GM12891 (cell line): Measurements from ENCODE around the gene TTYH3.

Source experiments
- DNase-seq: peaks from one replicate; pipeline ENCODE4 v3.0.0; 2011; ENCODE audit warnings: low spot score; ENCODE audit not compliant: insufficient read length
- FAIRE-seq: peaks from 2 replicates; lab custom pipeline; 2011; peaks lifted over from hg19 to GRCh38; lab: Jason Lieb, UNC
- PAX5 ChIP-seq: IDR thresholded peaks from 2 replicates; pipeline ENCODE4 v1.6.1; 2011; ENCODE audit warnings: low read length, moderate library complexity, mild to moderate bottlenecking; ENCODE audit not compliant: insufficient read depth, severe bottlenecking
- POLR2A ChIP-seq: IDR thresholded peaks from 2 replicates; pipeline ENCODE4 v1.6.1; 2011; ENCODE audit warnings: low read depth, low read length, control low read depth
- POLR2AphosphoS5 ChIP-seq: IDR thresholded peaks from 2 replicates; pipeline ENCODE4 v1.6.1; 2011; ENCODE audit warnings: low read depth, low read length, control low read depth
- POU2F2 ChIP-seq: IDR thresholded peaks from 2 replicates; pipeline ENCODE4 v1.6.1; 2011; ENCODE audit warnings: low read depth, mild to moderate bottlenecking, control low read depth, low read length, moderate library complexity
- SPI1 ChIP-seq: IDR thresholded peaks from 2 replicates; pipeline ENCODE4 v1.6.1; 2011; ENCODE audit warnings: low read depth, low read length, control low read depth
- TAF1 ChIP-seq: IDR thresholded peaks from 2 replicates; pipeline ENCODE4 v1.6.1; 2011; ENCODE audit warnings: low read depth, low read length, control low read depth

Gene TTYH3

GRCh38 chr7:2592375-2592865 is 39.4 kb upstream of the TTYH3 start:
- no peak for FAIRE-seq
- DNase-seq, result no peak
- TF ChIP-seq POU2F2, result no peak

GRCh38 chr7:2593036-2593727 is 38.6 kb upstream of the TTYH3 start:
- FAIRE-seq (no peak), DNase-seq (no peak)
- no peak for TF ChIP-seq POLR2AphosphoS5
- TF ChIP-seq POLR2A, result no peak
- TF ChIP-seq SPI1, result no peak
- TF ChIP-seq TAF1, result no peak

- DNase-seq (no peak), FAIRE-seq (no peak)
- TF ChIP-seq POLR2A (no peak), TAF1 (no peak), POLR2AphosphoS5 (no peak), SPI1 (no peak), POU2F2 (no peak), PAX5 (no peak)
These were observed 37.2 kb upstream of the TTYH3 start for GRCh38 chr7:2594599-2594998.

GRCh38 chr7:2595258-2595860 is 36.4 kb upstream of the TTYH3 start:
- DNase-seq (no peak), FAIRE-seq (no peak)
- TF ChIP-seq SPI1 (no peak), PAX5 (no peak), TAF1 (no peak), POLR2AphosphoS5 (no peak)

GRCh38 chr7:2596464-2597272 is 35.1 kb upstream of the TTYH3 start:
- TF ChIP-seq SPI1 (no peak), POLR2A (no peak), POU2F2 (no peak), TAF1 (no peak), POLR2AphosphoS5 (no peak), PAX5 (no peak)
- DNase-seq (no peak), FAIRE-seq (no peak)

GRCh38 chr7:2597273-2597640 is 34.5 kb upstream of the TTYH3 start:
- FAIRE-seq (no peak), DNase-seq (no peak)
- TF ChIP-seq PAX5 (no peak), POLR2A (no peak), TAF1 (no peak), SPI1 (no peak), POLR2AphosphoS5 (no peak), POU2F2 (no peak)

GRCh38 chr7:2598154-2598823 is 33.5 kb upstream of the TTYH3 start:
- FAIRE-seq, result no peak
- TF ChIP-seq POU2F2 (no peak), TAF1 (no peak), SPI1 (no peak), POLR2A (no peak), POLR2AphosphoS5 (no peak), PAX5 (no peak)
- no peak for DNase-seq

GRCh38 chr7:2601065-2601464 is 30.7 kb upstream of the TTYH3 start:
- no peak for FAIRE-seq

GRCh38 chr7:2601907-2602306 is 29.9 kb upstream of the TTYH3 start:
- FAIRE-seq, result no peak
- no peak for DNase-seq
- TF ChIP-seq POLR2A (no peak), POLR2AphosphoS5 (no peak), TAF1 (no peak), SPI1 (no peak), POU2F2 (no peak), PAX5 (no peak)

More at GRCh38 chr7:2601065-2601464, 30.7 kb upstream of the TTYH3 start:
- TF ChIP-seq POLR2A, result no peak
- no peak for TF ChIP-seq TAF1
- TF ChIP-seq SPI1, result no peak
- no peak for TF ChIP-seq PAX5
- no peak for TF ChIP-seq POLR2AphosphoS5
- no peak for TF ChIP-seq POU2F2
- DNase-seq, result no peak
